ENCODE data around the gene GEMIN8.

Gene GEMIN8

GRCh38 chrX:14015941-14016340, 13.8 kb downstream of the GEMIN8 start:
- no peak for DNase-seq (ENCODE audit: low read depth in 3 of 3)

GRCh38 chrX:14015294-14015693, 14.4 kb downstream of the GEMIN8 start:
- DNase-seq (ENCODE audit: low read depth in 3 of 3): no peak

- no peak for DNase-seq (ENCODE audit: low read depth in 3 of 3)
Observed at GRCh38 chrX:14014526-14014925, 15.2 kb downstream of the GEMIN8 start.

- DNase-seq (ENCODE audit: low read depth in 3 of 3): no peak
Observed at GRCh38 chrX:14013054-14013453, 16.6 kb downstream of the GEMIN8 start.

GRCh38 chrX:14010566-14010965, 19.1 kb downstream of the GEMIN8 start:
- DNase-seq (ENCODE audit: low read depth in 3 of 3): no peak

GRCh38 chrX:14006540-14006939, 23.2 kb downstream of the GEMIN8 start:
- DNase-seq (ENCODE audit: low read depth in 3 of 3): no peak

- no peak for DNase-seq (ENCODE audit: low read depth in 3 of 3)
Observed at GRCh38 chrX:14003876-14004425, 25.7 kb downstream of the GEMIN8 start.

- DNase-seq (ENCODE audit: low read depth in 3 of 3): no peak
Observed at GRCh38 chrX:14003028-14003427, 26.7 kb downstream of the GEMIN8 start.

- DNase-seq (ENCODE audit: low read depth in 3 of 3): no peak
Observed at GRCh38 chrX:13996650-13997049, 33.0 kb downstream of the GEMIN8 start.

GRCh38 chrX:13994536-13995080, 35.1 kb downstream of the GEMIN8 start:
- no peak for DNase-seq (ENCODE audit: low read depth in 3 of 3)

- DNase-seq (ENCODE audit: low read depth in 3 of 3): no peak
Observed at GRCh38 chrX:13994104-13994503, 35.6 kb downstream of the GEMIN8 start.

GRCh38 chrX:13990126-13990800, 39.4 kb downstream of the GEMIN8 start:
- no peak for DNase-seq (ENCODE audit: low read depth in 3 of 3)

GRCh38 chrX:13985697-13986435, 43.8 kb downstream of the GEMIN8 start:
- DNase-seq (ENCODE audit: low read depth in 3 of 3): no peak

- DNase-seq (ENCODE audit: low read depth in 3 of 3): no peak
Observed at GRCh38 chrX:13983734-13984133, 46.0 kb downstream of the GEMIN8 start.

- no peak for DNase-seq (ENCODE audit: low read depth in 3 of 3)
Observed at GRCh38 chrX:13968198-13968597, 61.5 kb downstream of the GEMIN8 start.

GRCh38 chrX:13967636-13968035, 62.1 kb downstream of the GEMIN8 start:
- no peak for DNase-seq (ENCODE audit: low read depth in 3 of 3)

GRCh38 chrX:13966793-13967125, 62.9 kb downstream of the GEMIN8 start:
- DNase-seq (ENCODE audit: low read depth in 3 of 3): no peak

- DNase-seq (ENCODE audit: low read depth in 3 of 3): no peak
Observed at GRCh38 chrX:13966071-13966792, 63.5 kb downstream of the GEMIN8 start.

GRCh38 chrX:13965531-13965930, 64.2 kb downstream of the GEMIN8 start:
- no peak for DNase-seq (ENCODE audit: low read depth in 3 of 3)

GRCh38 chrX:13956998-13957397, 72.7 kb downstream of the GEMIN8 start:
- no peak for DNase-seq (ENCODE audit: low read depth in 3 of 3)

Measured in stimulated activated CD4-positive, alpha-beta T cell treated with anti-CD3 and anti-CD28 coated beads, TNF-alpha, amount 100 ng/mL, for 48 hours (primary cell).